ENCODE measurements around the gene FAM89A.

DNA sequence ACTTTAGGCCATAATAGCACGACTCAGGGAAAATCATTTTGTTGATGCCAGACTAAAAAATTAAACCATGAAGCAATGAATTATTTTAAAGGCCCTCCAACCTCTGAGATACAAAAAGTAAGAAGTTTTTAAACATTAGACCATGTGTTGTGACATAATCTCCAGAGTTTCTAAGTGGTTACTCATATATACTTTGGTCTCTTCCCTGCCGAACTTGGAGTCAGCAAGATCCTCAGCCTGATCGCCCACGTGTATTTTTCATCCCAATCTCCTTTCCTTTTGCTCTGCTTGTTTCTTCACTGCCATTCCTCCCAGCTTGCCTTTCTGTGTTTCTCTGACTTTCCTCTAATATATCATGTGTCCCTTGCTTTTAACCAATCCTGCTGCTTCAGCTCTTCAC, 57.4 kb downstream of the FAM89A start:
- TF ChIP-seq, protein P1, sequence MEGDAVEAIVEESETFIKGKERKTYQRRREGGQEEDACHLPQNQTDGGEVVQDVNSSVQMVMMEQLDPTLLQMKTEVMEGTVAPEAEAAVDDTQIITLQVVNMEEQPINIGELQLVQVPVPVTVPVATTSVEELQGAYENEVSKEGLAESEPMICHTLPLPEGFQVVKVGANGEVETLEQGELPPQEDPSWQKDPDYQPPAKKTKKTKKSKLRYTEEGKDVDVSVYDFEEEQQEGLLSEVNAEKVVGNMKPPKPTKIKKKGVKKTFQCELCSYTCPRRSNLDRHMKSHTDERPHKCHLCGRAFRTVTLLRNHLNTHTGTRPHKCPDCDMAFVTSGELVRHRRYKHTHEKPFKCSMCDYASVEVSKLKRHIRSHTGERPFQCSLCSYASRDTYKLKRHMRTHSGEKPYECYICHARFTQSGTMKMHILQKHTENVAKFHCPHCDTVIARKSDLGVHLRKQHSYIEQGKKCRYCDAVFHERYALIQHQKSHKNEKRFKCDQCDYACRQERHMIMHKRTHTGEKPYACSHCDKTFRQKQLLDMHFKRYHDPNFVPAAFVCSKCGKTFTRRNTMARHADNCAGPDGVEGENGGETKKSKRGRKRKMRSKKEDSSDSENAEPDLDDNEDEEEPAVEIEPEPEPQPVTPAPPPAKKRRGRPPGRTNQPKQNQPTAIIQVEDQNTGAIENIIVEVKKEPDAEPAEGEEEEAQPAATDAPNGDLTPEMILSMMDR (IDR thresholded peaks at IDR 0.05) = no peak
- no peak for TF ChIP-seq POLR2A (IDR thresholded peaks at IDR 0.05)
